Astrocyte of the hippocampus (primary cell): ENCODE measurements around the gene ARID4A.
"Not testable (repeated sequence)": the region's sequence is repeated elsewhere in the genome, so short reads cannot be mapped to it uniquely, and the experiment has no call there.

Experiments used
- DNase-seq: peaks from one replicate; pipeline ENCODE4 v3.0.0; 2011; ENCODE audit warnings: low read depth, low spot score

The ARID4A gene

GRCh38 chr14:58362798-58363412 is 64.5 kb downstream of the ARID4A start:
- peak; percentile 22 for DNase-seq

- no peak for DNase-seq
These were observed 66.0 kb downstream of the ARID4A start for GRCh38 chr14:58364316-58364715.

DNA sequence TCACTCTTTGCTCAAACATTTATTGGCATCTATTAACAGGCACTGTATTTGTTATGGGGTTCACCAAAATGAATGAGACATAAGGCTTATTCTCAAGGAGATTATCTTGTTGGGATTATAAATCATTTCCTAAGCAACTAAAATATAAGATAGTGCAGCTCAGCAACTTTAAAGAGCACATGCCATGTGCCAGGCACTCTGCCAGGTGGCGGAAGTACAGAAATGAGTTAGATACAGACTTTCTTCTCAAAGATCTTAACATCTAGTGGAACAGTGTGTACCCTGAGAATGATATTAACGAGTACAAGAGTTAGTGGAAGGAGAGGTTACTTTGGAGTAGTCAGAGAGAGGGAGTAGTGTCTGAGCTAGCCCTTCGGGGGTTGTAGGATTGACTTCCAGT is 68.9 kb downstream of the ARID4A start:
- DNase-seq = no peak

DNA sequence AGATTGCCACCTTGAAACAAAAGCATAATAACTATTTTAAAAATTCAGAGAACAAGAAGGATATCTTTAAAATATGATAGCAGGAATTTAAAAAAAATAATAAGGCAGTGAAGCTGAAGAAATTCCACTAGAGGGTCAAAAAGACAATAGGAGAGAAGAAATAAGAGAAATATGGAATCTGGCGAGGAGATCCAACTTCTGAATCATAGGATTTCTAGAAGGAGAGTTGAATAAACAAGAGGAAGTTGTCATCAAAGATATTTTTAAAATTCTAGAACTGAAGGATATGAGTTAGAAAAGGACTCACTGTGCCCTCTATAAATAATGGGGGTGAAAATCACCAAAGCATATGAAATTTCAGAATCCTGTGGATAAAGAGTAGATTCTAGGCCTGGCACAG is 70.6 kb downstream of the ARID4A start:
- no peak for DNase-seq

GRCh38 chr14:58376791-58377190 is 78.4 kb downstream of the ARID4A start:
- no peak for DNase-seq

- no peak for DNase-seq
These were observed 92.5 kb downstream of the ARID4A start for GRCh38 chr14:58390830-58391229.

- no peak for DNase-seq
These were observed 97.1 kb downstream of the ARID4A start for GRCh38 chr14:58395562-58395811.

DNA sequence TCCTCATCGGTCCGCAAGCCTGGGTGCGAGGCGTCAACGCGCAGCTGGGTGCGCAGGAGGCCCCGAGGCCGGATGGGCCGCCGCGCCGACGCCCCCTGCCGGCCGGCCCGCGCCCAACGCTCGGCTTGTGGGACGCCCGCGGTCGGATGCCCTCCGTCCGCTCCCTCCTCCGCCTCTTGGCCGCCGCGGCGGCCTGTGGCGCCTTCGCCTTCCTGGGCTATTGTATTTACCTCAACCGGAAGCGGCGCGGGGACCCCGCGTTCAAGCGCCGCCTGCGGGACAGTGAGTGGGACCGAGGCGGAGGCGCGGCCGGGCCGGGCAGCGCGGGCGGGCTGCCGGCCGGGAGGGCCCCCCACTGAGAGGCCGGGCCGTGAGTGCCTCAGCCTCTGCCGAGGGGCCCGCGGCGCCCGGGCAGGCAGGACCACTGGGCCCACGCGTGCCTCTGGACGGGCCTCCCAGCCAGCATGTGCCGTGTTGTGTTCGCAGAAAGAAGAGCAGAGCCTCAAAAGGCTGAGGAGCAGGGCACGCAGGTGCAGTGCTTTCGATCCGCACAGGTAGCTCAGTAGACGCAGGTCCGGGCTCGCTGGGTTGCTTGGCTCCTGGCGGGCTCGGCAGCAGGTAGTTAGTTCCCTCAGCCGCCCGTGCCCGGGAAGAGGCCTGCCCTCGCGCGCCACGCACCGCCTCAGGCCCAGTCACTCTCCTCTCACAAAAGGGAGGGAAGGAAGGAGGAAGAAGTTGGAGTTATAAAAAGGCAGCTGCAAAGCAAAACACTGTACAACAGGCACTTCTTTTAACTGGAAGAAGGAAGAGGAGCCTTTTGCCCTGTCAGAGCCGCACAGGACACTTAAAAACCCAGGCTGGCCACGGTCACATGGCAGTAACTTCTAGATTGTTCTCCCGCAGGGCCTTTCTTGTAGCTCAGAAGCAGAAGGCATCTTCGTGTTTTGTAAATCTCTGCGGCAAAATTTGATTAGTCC is 97.7 kb downstream of the ARID4A start, which contains the start of gene TOMM20L:
Gene TOMM20L (plus strand): TSS at position 119 of the 977 bp plus-strand sequence. CDS start 28 bp downstream, at position 147.
- peak; percentile 90 for DNase-seq

DNA sequence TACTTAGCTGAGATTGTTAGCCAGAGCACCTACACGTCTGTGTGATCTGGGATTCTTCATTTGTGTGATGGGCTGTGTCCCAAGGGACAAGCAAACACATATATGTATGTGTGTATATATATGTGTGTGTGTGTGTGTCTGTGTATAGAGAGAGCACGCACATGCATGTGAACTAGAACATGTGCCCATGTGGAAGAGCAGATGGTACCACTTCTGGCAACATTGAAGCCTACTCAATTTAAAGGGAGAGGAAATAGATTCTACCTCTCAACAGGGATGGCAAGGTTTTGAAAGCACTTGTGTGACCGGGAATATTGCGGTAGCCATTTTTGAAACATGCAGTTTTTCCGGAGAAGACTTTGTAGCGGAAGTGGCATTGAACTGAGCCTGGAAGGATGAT is 98.8 kb downstream of the ARID4A start:
- no peak for DNase-seq

DNA sequence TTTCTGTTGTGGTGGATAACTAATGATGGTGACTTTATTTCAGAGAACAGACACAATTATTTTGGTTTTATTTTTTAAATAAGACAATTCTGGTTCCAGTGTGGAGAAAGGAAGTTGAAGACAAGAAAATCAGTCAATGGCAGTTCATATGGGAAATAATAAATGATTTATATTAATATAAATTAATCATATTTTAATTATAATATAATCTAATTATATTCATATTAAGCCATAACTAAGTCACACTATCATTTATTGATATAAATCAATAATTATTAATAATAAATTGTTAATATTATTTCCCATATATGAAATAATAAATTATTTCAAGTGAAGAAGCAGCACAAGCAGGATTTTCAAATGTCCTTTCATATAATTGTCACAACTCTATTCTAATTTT is 100.1 kb downstream of the ARID4A start:
- DNase-seq = no peak

GRCh38 chr14:58398895-58399294 is 100.5 kb downstream of the ARID4A start:
- DNase-seq = no peak

DNA sequence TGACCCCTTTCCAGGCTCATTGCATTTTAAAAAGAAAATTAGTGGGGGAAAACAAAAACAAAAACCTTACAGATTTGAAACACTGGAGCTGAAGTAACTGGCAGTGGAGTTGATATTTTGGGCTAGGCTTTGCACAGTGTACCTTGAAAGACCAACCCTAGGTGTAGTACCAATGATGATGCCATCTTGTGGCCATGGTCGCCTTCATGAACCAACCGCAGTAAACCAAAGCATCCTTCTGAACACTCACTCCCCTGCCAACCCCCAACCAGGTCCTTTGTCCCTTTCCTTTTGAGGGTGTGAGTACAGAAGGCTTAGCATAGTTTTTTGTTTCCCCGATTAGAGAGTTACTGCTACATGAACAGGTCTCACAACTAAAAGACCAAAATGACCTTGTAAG is 103.2 kb downstream of the ARID4A start:
- no peak for DNase-seq

GRCh38 chr14:58408681-58409215 is 110.4 kb downstream of the ARID4A start:
- no peak for DNase-seq

GRCh38 chr14:58414845-58415244 is 116.5 kb downstream of the ARID4A start:
- DNase-seq = no peak

- no peak for DNase-seq
These were observed 117.5 kb downstream of the ARID4A start for GRCh38 chr14:58415636-58416547.

- not testable (repeated sequence) for DNase-seq
These were observed 118.6 kb downstream of the ARID4A start for GRCh38 chr14:58416934-58417333.
